ENCODE measurements around the gene TTC7B. TPM values are rescaled to one million over a fixed set of nuclear protein-coding genes. Genes with fewer than 3 reads are reported as not detected.

Gene TTC7B
- total and polyA plus RNA-seq, 2 experiments from 2014 or later, result 7.9 to 28.6 TPM

DNA sequence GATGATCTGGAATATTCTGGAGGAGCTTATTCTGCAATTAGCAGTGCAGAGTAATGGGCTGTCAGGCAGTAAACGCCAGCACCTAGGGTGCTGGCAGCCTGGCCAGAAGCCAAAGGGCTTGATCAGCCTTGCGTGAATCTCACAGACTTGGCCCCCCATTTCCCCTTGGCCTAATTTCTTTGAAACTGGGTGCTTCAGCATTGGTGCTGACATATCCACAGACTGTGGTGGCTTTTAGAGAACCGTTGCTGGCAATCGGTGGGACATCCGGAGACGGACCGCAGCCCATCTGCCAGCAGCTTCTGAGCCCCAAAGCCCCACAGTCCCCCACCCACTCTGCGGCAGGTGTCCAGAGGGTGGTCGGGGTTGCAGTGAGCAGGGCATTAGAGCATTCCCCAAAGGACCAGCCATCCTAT is 262.3 kb downstream of the TTC7B start:
- Mint-ChIP-seq H3K4me3 (no peak overlapping the region), H3K36me3 (ENCODE audit: low read depth) (peaks cover 4% of the 10 kb centered on the region; the same call in 1 of the 3 replicates), H3K27me3 (ENCODE audit: insufficient read depth, low read depth, poor library complexity) (peaks cover 13% of the 10 kb centered on the region), H3K27ac (no peak overlapping the region), H3K9me3 (peaks cover 5% of the 10 kb centered on the region; the same call in 2 of the 3 replicates), H3K4me1 (peaks cover 16% of the 10 kb centered on the region)
- H3K9me2 ChIP-seq (ENCODE audit: insufficient read depth), result no peaks in the 10 kb centered on the region
- H3K4me3 ChIP-seq, result no peak overlapping the region
- no peak overlapping the region for H2AFZ ChIP-seq
- no peak overlapping the region for H3K27ac ChIP-seq (ENCODE audit: low read depth)
- DNase-seq (ENCODE audit: low spot score) (no peak), ATAC-seq (no peak)
- H3K4me1 ChIP-seq (ENCODE audit: insufficient read depth), result peaks cover 12% of the 10 kb centered on the region
- H3K36me3 ChIP-seq (ENCODE audit: insufficient read depth), result no peaks in the 10 kb centered on the region
- no peaks in the 10 kb centered on the region for H3K27me3 ChIP-seq (ENCODE audit: insufficient read depth)
- no peaks in the 10 kb centered on the region for H3K79me2 ChIP-seq (replicated peaks; ENCODE audit: insufficient read depth)
- no peaks in the 10 kb centered on the region for H4K20me1 ChIP-seq (replicated peaks; ENCODE audit: insufficient read depth)
- TF ChIP-seq EZH2phosphoT487 (IDR thresholded peaks at IDR 0.05; ENCODE audit: unreplicated experiment), result no peak
- no peak for TF ChIP-seq JUNB (IDR thresholded peaks at IDR 0.05; ENCODE audit: unreplicated experiment)
- TF ChIP-seq ETS1 (IDR thresholded peaks at IDR 0.05), result no peak
- TF ChIP-seq NANOG (IDR thresholded peaks at IDR 0.05; ENCODE audit: borderline replicate concordance), result no peak
- TF ChIP-seq ZNF331 (CRISPR knock-in tag; IDR thresholded peaks at IDR 0.05; ENCODE audit: low read depth), result no peak
- TF ChIP-seq CTCF (conservative IDR thresholded peaks at IDR 0.05; ENCODE audit: low read depth in 2 of 2), result no peak
- TF ChIP-seq ZNF114 (CRISPR knock-in tag; IDR thresholded peaks at IDR 0.05), result no peak
- TF ChIP-seq STAT1 (IDR thresholded peaks at IDR 0.05; ENCODE audit: unreplicated experiment), result no peak
- TF ChIP-seq, protein P1, sequence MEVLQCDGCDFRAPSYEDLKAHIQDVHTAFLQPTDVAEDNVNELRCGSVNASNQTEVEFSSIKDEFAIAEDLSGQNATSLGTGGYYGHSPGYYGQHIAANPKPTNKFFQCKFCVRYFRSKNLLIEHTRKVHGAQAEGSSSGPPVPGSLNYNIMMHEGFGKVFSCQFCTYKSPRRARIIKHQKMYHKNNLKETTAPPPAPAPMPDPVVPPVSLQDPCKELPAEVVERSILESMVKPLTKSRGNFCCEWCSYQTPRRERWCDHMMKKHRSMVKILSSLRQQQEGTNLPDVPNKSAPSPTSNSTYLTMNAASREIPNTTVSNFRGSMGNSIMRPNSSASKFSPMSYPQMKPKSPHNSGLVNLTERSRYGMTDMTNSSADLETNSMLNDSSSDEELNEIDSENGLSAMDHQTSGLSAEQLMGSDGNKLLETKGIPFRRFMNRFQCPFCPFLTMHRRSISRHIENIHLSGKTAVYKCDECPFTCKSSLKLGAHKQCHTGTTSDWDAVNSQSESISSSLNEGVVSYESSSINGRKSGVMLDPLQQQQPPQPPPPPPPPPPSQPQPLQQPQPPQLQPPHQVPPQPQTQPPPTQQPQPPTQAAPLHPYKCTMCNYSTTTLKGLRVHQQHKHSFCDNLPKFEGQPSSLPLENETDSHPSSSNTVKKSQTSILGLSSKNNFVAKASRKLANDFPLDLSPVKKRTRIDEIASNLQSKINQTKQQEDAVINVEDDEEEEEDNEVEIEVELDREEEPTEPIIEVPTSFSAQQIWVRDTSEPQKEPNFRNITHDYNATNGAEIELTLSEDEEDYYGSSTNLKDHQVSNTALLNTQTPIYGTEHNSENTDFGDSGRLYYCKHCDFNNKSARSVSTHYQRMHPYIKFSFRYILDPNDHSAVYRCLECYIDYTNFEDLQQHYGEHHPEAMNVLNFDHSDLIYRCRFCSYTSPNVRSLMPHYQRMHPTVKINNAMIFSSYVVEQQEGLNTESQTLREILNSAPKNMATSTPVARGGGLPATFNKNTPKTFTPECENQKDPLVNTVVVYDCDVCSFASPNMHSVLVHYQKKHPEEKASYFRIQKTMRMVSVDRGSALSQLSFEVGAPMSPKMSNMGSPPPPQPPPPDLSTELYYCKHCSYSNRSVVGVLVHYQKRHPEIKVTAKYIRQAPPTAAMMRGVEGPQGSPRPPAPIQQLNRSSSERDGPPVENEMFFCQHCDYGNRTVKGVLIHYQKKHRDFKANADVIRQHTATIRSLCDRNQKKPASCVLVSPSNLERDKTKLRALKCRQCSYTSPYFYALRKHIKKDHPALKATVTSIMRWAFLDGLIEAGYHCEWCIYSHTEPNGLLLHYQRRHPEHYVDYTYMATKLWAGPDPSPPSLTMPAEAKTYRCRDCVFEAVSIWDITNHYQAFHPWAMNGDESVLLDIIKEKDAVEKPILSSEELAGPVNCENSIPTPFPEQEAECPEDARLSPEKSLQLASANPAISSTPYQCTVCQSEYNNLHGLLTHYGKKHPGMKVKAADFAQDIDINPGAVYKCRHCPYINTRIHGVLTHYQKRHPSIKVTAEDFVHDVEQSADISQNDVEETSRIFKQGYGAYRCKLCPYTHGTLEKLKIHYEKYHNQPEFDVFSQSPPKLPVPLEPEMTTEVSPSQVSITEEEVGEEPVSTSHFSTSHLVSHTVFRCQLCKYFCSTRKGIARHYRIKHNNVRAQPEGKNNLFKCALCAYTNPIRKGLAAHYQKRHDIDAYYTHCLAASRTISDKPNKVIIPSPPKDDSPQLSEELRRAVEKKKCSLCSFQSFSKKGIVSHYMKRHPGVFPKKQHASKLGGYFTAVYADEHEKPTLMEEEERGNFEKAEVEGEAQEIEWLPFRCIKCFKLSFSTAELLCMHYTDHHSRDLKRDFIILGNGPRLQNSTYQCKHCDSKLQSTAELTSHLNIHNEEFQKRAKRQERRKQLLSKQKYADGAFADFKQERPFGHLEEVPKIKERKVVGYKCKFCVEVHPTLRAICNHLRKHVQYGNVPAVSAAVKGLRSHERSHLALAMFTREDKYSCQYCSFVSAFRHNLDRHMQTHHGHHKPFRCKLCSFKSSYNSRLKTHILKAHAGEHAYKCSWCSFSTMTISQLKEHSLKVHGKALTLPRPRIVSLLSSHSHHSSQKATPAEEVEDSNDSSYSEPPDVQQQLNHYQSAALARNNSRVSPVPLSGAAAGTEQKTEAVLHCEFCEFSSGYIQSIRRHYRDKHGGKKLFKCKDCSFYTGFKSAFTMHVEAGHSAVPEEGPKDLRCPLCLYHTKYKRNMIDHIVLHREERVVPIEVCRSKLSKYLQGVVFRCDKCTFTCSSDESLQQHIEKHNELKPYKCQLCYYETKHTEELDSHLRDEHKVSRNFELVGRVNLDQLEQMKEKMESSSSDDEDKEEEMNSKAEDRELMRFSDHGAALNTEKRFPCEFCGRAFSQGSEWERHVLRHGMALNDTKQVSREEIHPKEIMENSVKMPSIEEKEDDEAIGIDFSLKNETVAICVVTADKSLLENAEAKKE (CRISPR knock-in tag; IDR thresholded peaks at IDR 0.05), result no peak
- TF ChIP-seq, protein P2, sequence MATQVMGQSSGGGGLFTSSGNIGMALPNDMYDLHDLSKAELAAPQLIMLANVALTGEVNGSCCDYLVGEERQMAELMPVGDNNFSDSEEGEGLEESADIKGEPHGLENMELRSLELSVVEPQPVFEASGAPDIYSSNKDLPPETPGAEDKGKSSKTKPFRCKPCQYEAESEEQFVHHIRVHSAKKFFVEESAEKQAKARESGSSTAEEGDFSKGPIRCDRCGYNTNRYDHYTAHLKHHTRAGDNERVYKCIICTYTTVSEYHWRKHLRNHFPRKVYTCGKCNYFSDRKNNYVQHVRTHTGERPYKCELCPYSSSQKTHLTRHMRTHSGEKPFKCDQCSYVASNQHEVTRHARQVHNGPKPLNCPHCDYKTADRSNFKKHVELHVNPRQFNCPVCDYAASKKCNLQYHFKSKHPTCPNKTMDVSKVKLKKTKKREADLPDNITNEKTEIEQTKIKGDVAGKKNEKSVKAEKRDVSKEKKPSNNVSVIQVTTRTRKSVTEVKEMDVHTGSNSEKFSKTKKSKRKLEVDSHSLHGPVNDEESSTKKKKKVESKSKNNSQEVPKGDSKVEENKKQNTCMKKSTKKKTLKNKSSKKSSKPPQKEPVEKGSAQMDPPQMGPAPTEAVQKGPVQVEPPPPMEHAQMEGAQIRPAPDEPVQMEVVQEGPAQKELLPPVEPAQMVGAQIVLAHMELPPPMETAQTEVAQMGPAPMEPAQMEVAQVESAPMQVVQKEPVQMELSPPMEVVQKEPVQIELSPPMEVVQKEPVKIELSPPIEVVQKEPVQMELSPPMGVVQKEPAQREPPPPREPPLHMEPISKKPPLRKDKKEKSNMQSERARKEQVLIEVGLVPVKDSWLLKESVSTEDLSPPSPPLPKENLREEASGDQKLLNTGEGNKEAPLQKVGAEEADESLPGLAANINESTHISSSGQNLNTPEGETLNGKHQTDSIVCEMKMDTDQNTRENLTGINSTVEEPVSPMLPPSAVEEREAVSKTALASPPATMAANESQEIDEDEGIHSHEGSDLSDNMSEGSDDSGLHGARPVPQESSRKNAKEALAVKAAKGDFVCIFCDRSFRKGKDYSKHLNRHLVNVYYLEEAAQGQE (IDR thresholded peaks at IDR 0.05; ENCODE audit: unreplicated experiment), result no peak
- no peak for TF ChIP-seq CREB1 (CRISPR knock-in tag; IDR thresholded peaks at IDR 0.05; ENCODE audit: low read depth)
- TF ChIP-seq POLR2AphosphoS5 (IDR thresholded peaks at IDR 0.05; ENCODE audit: low read depth), result no peak
- TF ChIP-seq EZH2 (IDR thresholded peaks at IDR 0.05; ENCODE audit: low read depth, unreplicated experiment), result no peak
- no peak overlapping the region for H3K4me2 ChIP-seq
- no peaks in the 10 kb centered on the region for H3F3A ChIP-seq (replicated peaks; ENCODE audit: low read depth)

All from GM23338 (cell line).